ENCODE data around the gene IGSF5.
"Not testable (repeated sequence)": the region's sequence is repeated elsewhere in the genome, so short reads cannot be mapped to it uniquely, and the experiment has no call there.

The IGSF5 gene

GRCh38 chr21:39736716-39737115 lies 8.3 kb upstream of the IGSF5 start:
- Histone ChIP-seq H3K4me3 (no peak overlapping the region), H3K27ac (no peak overlapping the region)

DNA sequence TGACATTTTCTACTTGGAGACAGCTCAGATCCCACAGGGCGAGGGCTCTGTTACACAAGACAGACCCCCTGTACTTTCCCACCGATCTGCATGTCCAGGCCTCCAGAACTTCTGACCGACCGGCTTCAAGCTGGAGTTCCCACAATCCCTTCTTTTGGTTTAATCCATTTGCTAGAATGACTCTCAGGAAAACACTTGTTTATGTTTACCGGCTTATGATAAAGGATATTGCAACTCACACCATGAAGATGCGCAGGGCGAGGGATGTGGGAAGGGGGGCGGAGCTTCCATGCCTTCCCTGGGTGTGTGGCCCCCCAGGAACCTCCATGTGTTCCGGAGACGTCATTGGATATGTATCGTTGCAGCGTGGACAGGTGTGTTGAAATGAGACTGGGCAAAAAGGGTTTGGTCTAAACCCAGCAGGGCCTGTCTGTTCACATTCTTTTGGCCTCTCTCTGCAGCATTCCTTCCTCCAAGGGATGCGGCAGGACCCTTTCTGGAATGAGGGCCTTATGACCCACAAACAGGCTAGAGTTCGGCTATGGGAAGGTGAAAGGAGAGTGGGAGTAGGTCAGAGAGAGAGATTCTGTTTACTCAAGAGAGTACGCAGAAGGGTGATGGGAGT lies 7.5 kb upstream of the IGSF5 start:
- H3K4me3 ChIP-seq, result no peak overlapping the region
- H3K27ac ChIP-seq, result no peak overlapping the region

DNA sequence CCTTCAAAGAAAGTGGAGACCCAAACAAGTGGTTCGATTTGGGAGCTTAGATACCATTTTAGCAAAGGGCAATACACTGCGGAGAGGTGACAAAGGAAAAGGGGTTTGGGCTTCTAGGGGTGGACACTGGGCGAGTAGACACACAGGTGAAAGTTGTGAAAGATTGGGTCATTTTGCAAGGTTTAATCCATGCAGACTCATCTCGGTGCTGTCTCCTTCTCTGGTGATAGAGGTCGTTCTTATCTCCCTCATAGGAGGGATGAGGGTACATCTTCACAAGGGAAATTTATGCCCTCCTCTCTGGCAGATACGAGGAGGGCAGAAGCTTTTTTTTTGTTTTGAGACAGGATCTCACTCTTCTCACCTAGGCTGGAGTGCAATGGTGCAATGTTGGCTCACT lies 6.4 kb upstream of the IGSF5 start:
- Histone ChIP-seq H3K4me3 (no peak overlapping the region), H3K27ac (no peak overlapping the region)

GRCh38 chr21:39739531-39739930 lies 5.5 kb upstream of the IGSF5 start:
- not testable (repeated sequence) for H3K27ac ChIP-seq, H3K4me3 ChIP-seq

- not testable (repeated sequence) for H3K27ac ChIP-seq, H3K4me3 ChIP-seq
Measured at GRCh38 chr21:39742561-39742960, 2.4 kb upstream of the IGSF5 start.

DNA sequence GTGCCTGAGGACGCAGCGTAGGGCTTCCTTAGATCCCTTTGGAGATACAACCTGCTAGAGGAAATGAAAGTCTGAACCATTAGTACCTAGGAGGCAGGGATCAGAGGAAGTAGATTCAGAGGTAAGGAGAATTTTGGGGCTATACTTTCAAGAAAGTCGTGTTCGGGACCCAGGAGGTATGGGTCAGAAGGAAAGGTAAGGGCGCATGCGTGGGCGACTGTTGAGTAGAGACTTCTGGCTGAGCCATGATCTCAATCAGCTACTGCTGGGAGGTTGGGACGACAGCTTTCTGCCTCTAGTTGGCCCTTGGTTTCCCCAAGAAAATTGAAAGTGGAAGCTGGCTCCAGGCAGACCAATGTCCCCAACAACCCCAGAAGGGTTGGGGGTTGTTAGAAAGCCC lies 349 bp downstream of the IGSF5 start:
- H3K4me3 ChIP-seq, H3K27ac ChIP-seq: not testable (repeated sequence)

DNA sequence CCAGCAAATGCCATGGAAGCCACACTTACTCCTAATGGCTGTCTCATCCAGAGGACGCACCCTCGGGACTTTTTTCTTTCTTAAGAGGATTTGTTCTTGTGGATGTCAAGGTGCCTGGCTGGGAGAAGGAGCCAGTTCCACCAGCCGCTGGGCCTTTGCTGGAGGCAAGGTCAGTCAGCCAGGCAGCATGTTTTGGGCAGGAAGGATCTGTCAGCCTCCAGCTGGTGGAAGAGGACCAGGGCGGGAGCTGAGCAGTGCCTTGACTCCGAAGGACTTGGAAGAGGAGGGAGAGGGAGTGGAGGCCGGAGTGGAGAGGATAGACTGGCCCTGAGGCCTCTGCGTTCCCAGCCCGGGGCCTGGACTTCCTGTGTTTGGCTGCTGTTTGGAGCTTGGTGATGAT lies 5.7 kb downstream of the IGSF5 start:
- H3K4me3 ChIP-seq, result no peak overlapping the region
- H3K27ac ChIP-seq, result no peak overlapping the region

- no peak overlapping the region for H3K27ac ChIP-seq
- H3K4me3 ChIP-seq, result no peak overlapping the region
Measured at GRCh38 chr21:39754811-39755210, 9.8 kb downstream of the IGSF5 start.

DNA sequence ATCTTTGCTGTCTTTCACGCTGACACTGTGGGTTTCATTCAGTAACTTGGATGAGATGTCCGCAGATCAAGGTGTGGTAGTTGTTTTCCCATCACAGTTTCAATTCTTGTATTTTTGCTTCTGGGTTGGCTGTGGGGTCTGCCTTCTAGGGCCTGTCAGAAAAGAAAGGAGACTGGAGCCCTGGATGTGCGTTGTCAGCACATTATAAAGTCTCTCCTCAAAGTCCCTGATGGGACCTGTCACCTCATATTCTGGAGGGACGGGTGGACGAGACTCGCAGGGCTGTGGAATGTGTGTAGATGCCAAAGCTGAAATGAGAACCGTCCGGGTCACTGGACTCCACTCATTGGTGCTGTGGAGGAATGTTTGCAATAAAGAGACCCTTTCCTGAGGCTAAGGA lies 11.3 kb downstream of the IGSF5 start:
- no peak overlapping the region for H3K4me3 ChIP-seq
- no peak overlapping the region for H3K27ac ChIP-seq

GRCh38 chr21:39763272-39763970 lies 18.4 kb downstream of the IGSF5 start:
- no peak overlapping the region for H3K4me3 ChIP-seq
- no peak overlapping the region for H3K27ac ChIP-seq

- no peak overlapping the region for H3K4me3 ChIP-seq
- H3K27ac ChIP-seq, result no peak overlapping the region
Measured at GRCh38 chr21:39774227-39774626, 29.2 kb downstream of the IGSF5 start.

DNA sequence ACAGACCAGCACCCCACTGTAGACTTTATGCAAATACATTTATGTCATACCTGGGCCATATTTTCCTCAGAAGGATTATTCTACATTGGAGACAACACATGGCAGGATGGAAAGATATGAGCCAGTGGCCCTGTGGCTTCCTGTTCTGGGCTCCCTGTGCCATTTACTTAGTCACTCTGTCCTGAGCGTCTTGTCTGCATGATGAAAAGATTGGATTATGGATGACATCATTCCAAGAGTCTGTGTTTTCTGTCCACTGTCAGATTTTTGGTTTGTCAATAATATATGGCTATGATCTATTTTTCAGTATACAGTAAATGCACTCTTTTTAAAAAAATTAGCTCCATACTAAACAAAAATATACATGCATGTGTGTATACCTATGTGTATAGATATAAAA lies 30.8 kb downstream of the IGSF5 start:
- no peak overlapping the region for H3K27ac ChIP-seq
- H3K4me3 ChIP-seq, result no peak overlapping the region

- H3K4me3 ChIP-seq, result no peak overlapping the region
- no peak overlapping the region for H3K27ac ChIP-seq
Measured at GRCh38 chr21:39776589-39776988, 31.6 kb downstream of the IGSF5 start.

- Histone ChIP-seq H3K4me3 (no peak overlapping the region), H3K27ac (no peak overlapping the region)
Measured at GRCh38 chr21:39781331-39781730, 36.3 kb downstream of the IGSF5 start.

- H3K4me3 ChIP-seq, result no peak overlapping the region
- H3K27ac ChIP-seq, result no peak overlapping the region
Measured at GRCh38 chr21:39788383-39788782, 43.4 kb downstream of the IGSF5 start.

DNA sequence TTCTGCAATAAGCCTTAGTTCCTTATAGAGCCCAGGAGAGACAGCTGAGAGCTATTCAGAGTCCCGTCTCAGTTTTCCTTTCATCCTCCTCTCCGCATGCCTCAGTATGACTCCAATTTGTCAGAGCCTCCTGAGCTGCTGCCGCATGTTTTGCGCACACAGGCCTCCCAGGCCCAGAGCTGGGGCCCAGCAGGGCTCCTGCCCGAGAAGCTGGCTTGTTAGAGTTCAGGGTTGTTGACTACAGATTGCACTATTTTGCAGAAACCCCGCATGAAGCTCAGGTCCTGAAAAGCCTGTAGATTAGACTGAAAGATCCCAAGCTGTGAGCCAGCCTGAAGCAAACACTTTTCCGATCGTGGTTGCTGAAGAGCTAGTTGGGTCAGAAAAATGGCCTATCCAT lies 51.5 kb downstream of the IGSF5 start:
- no peak overlapping the region for H3K27ac ChIP-seq
- H3K4me3 ChIP-seq, result no peak overlapping the region

- H3K27ac ChIP-seq, result no peak overlapping the region
- H3K4me3 ChIP-seq, result no peak overlapping the region
Measured at GRCh38 chr21:39799178-39799577, 54.2 kb downstream of the IGSF5 start.

GRCh38 chr21:39800311-39800710 lies 55.3 kb downstream of the IGSF5 start:
- Histone ChIP-seq H3K4me3 (no peak overlapping the region), H3K27ac (no peak overlapping the region)

GRCh38 chr21:39802217-39802616 lies 57.2 kb downstream of the IGSF5 start:
- Histone ChIP-seq H3K27ac (no peak overlapping the region), H3K4me3 (no peak overlapping the region)

DNA sequence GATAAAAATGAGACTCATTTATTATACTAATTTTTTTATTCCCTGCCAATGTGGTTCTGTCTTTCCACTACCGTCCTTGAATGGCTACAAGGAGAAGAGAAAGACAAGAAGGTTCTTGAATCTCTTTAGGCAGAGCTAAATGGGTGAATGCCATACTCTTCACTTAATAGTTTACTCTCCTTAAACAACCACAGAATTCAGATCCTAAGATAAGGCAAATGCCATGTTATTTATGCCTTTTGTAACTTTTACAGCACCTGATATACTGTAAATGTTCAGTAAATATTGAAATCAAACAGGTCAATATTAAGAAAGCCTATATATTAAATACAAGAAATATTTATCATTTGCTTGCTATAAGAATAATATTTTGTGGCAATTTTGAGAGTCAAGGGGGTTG lies 58.4 kb downstream of the IGSF5 start:
- no peak overlapping the region for H3K4me3 ChIP-seq
- H3K27ac ChIP-seq, result no peak overlapping the region

- Histone ChIP-seq H3K4me3 (no peak overlapping the region), H3K27ac (no peak overlapping the region)
Measured at GRCh38 chr21:39804240-39804639, 59.3 kb downstream of the IGSF5 start.

GRCh38 chr21:39805983-39806382 lies 61.0 kb downstream of the IGSF5 start:
- Histone ChIP-seq H3K27ac (no peak overlapping the region), H3K4me3 (no peak overlapping the region)
